PC-9 (cell line): ENCODE data around the gene OTUD4.

Experiments
- CTCF ChIP-seq: fragments of 200-600 bp; sonication (generic); conservative IDR thresholded peaks from 2 replicates; pipeline ENCODE4 v1.6.1; 2017; ENCODE audit warnings: mixed run types, antibody characterized with exemption, mild to moderate bottlenecking, moderate library complexity
- EZH2 ChIP-seq: fragments of 200-600 bp; sonication (generic); IDR thresholded peaks from 2 replicates; pipeline ENCODE4 v1.8.0; 2017; ENCODE audit warnings: antibody characterized with exemption, low read depth

- TF ChIP-seq CTCF, result no peak
- no peak for TF ChIP-seq EZH2
These were observed 38.7 kb upstream of the OTUD4 start for GRCh38 chr4:145219090-145219489.
